Activated CD8-positive, alpha-beta memory T cell treated with anti-CD3 and anti-CD28 coated beads for 36 hours (primary cell): Measurements from ENCODE around the gene ABCG2. TPM values are rescaled to one million over a fixed set of nuclear protein-coding genes. Genes with fewer than 3 reads are reported as not detected.

ENCODE experiments used
- CTCF ChIA-PET: fragments of 350-600 bp; sonication (Branson Sonifier 250); formaldehyde crosslinking; loops from one replicate; lab custom pipeline; 2021; ENCODE audit warnings: antibody characterized with exemption; lab: Charles Lee
- POLR2A ChIA-PET: fragments of 350-600 bp; sonication (Branson Sonifier 250); formaldehyde crosslinking; loops from one replicate; lab custom pipeline; 2021; ENCODE audit warnings: antibody characterized with exemption; lab: Charles Lee
- total RNA-seq, 2 experiments: library from RNA; stranded (reverse); gene quantifications; one replicate each; pipeline ENCODE4 v1.2.3, GENCODE V29; 2021

The ABCG2 gene
- total RNA-seq, 2 experiments from 2014 or later, result 0.76 to 1.1 TPM

DNA sequence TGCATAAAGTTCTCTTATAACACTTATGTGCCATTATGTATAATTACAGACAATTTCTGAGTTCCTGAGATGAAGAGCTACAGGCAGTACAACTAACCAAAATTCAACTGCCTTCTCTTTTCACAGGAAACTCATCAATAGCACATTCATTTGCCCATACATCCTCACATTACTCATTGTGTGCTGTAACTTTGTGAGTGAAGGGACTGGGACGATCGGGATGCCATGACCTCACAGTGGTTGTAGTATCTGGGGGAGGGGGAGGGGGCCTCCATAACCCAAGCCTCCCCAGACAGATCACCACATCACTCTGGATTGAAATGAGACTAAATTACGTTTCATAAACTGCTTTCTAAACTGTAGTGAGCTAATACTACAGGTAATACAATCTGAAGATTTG is 60.7 kb downstream of the ABCG2 start:
- CTCF ChIA-PET, result no interaction called here
- POLR2A ChIA-PET, result no interaction called here

DNA sequence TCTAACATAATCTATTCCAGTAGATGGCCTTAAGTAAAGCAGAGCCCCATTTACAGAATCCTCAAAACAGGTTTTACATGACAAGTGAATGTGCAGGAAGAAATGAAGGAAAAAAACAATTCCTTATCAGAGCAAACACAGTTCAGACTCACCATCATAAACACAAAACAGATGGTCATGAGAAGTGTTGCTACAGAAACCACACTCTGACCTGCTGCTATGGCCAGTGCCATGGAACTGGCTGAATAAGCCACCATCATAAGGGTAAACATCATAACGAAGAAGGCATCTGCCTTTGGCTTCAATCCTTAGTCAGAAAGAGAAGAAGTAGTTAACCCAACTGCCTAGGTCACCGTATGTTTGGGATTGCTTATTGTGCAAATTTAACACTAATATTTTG is 61.1 kb downstream of the ABCG2 start:
- ChIA-PET CTCF (no interaction called here), POLR2A (no interaction called here)

DNA sequence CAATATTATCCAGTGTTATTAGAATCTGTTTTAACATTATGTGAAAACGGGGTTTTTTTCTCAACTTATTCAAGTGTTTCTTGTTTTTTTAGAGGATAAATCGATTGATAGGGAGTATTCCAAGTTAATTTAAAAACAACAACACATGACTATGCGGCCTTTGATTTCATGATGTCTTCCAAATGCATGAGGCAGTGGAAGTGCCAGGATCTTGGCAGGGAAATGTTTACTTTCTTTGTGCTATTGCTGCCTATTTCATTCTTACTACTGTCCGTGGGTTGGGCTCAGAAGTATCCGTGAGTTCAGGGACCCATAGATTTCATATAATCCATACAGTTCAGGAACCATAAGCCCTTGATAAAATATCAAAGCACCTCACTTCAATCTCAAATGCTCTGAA is 64.6 kb downstream of the ABCG2 start:
- ChIA-PET CTCF (no interaction called here), POLR2A (no interaction called here)

DNA sequence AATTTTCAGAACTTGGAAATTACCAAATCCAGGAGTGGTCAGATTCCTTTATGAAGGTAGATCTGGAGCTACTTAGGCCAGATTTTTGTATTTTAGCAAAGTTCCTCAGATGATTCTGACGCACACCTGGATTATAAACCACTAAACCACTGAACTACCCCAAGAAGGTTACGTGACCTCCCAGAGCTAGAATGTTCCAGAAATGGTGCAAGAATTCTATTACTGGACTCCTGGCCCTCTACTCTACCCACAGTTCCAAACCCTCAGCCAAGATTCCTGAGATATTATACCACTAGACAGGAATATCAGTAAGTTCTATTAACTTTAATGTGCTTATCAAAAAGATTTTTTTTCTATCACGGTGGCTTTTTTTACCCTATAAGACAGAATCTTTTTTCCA is 67.1 kb downstream of the ABCG2 start:
- POLR2A ChIA-PET, result no interaction called here
- CTCF ChIA-PET, result no interaction called here

DNA sequence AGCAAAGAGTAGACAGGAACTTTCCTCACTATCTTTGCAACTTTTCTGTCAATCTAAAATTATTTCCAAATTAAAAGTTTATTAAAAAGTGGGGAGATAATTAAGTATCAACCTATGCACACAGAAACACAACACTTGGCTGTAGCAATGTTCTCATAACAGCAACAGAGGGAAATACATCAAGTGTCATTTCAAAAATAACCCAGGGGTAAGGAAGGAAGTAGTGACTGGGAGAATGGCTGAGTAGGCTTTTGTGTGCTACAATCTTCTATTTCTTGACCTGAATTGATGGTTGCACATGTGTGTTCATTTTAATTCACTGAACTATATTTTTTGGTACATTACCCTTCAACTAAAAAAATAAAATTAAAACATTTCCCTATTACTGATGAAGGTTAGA is 67.5 kb downstream of the ABCG2 start:
- POLR2A ChIA-PET, result no interaction called here
- CTCF ChIA-PET, result no interaction called here

DNA sequence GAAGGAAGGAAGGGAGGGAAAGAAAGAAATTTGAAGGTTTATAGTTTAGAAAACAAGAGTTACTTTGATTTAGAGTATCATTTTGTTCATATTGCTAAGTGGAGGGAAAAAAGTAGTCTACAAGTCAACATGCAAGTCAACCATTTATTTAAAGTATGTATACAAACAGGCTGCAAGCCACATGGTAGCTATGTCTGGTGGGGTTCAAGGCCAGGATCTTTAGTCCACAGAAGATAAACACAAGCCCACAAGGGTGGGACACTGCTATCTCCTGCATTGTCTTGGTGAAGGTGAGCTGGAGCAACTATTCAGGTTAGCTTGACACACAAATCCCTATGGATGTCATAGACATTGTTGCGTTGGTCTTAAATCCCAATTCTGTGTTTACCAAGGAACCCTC is 71.4 kb downstream of the ABCG2 start:
- ChIA-PET POLR2A (no interaction called here), CTCF (no interaction called here)

DNA sequence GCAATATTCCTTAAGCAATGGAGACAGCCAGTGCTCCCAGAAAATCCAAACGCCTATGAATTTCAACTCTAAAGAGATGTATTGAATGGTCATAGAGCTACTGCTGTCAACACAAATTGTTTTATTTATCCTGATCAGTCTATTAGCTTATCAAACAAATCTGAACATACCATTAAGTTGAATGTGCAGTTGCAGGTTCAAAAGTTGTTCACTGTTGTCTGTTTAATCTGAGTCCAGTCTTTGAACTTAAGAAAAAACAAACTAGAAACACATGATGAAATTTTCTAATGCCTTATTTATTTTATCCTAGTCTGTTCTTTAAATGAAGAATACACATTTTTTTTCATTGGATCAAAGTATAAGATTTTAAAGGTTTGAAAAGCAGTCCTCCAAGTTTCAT is 77.8 kb downstream of the ABCG2 start:
- ChIA-PET POLR2A (no interaction called here), CTCF (no interaction called here)

DNA sequence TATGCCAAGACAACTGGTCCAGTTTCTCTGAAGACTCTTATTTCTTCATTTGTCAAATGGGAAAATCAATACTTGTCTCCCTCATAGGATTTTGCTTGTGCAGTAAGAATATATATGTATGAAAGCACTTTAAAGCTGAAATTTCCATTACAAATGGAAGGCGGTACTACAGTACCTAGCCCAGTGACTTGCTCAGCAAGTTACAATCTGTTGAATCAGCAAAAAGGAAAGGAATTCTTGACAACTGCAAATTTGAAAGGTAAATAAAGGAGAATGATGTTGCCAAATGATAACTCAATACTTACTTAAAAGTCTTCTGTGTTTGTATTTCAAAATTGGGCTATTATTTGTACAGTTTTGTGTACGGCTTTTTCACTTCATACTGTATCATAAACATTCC is 79.9 kb downstream of the ABCG2 start:
- POLR2A ChIA-PET, result no interaction called here

DNA sequence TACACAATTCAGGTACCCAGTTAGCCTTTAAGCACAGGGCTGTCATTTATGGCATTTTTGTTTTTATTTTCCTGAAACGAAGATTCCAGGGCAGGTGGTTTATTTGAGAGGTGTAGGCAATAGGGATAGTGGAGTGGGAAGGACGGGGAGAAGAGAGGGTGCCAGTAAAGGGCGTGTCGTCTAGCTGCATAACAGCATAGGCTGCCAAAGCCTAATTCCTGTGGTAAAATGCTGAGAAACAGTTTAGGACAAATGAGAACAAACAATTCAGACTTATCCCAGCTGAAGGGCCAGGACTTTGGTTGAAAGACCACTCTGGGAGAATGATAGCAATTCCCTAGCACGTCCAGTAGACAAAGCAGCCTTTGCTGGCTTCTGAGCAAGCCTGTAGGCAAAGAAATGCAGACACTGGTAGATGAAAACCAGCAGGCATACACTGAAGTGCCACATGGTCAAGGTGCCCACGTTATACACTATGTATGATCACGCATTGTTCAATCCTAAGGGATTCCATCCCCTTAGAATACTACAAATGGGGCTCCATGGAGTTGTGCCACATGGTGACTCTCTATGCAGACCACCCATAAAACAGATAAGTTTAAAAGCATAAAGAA is 80.4 kb downstream of the ABCG2 start:
- ChIA-PET POLR2A (no interaction called here), CTCF (no interaction called here)

More for the DNA sequence above, 79.9 kb downstream of the ABCG2 start:
- CTCF ChIA-PET, result no interaction called here

DNA sequence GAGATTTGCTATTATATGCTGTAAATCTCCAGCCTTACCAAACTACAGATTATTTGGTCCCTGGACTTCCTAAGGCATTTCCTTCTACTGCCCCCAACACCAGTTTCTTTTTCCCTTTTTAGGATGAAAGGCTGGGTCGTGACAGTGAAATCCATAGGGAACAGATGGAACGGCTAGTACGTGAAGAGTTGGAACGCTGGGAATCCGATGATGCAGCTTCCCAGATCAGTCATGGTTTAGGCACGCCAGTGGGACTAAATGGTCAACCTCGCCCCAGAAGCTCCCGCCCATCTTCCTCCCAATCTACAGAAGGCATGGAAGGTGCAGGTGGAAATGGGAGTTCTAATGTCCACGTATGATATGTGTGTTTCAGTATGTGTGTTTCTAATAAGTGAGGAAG is 83.1 kb downstream of the ABCG2 start:
- POLR2A ChIA-PET, result interaction anchor here (0.6 kb wide), 1 partner anchor 36 kb away, joined by 4 read pairs; no protein-coding TSS in a partner anchor

DNA sequence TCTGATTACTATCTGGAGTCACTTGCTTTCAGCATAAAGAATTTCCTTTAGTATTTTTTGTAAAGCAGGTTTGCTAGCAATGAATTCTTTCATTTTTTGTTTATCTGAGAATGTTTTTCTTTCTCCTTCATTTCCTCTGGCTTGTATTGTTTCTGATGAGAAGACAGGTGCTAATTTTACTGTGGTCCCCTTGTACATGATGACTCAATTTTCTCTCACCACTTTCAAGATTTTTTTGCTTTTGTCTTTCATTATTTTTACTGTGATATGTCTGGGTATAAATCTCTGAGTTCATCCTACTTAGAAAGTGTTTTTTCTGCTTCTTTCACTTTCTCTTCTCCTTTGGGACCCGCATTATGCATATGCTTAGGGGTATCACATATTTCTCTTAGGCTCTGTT is 88.4 kb downstream of the ABCG2 start:
- CTCF ChIA-PET, result no interaction called here
- POLR2A ChIA-PET, result no interaction called here

More for the DNA sequence above, 83.1 kb downstream of the ABCG2 start:
- CTCF ChIA-PET, result no interaction called here

DNA sequence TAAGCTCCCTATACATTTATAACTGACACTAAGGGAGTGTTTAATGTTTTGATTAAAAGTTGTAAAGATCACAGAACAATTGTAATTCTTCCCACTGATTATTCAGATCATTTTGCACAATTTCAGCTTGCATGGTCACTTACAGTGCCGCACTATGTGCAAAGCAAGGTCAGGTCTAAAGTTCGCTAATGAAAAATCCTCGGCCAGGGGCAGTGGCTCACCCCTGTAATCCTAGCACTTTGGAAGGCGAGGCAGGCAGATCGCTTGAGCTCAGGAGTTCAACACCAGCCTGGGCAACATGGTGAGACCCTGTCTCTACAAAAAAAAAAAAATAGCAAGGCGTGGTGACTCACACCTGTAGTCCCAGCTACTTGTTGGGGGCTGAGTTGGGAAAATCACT is 94.0 kb downstream of the ABCG2 start:
- ChIA-PET POLR2A (no interaction called here), CTCF (no interaction called here)

DNA sequence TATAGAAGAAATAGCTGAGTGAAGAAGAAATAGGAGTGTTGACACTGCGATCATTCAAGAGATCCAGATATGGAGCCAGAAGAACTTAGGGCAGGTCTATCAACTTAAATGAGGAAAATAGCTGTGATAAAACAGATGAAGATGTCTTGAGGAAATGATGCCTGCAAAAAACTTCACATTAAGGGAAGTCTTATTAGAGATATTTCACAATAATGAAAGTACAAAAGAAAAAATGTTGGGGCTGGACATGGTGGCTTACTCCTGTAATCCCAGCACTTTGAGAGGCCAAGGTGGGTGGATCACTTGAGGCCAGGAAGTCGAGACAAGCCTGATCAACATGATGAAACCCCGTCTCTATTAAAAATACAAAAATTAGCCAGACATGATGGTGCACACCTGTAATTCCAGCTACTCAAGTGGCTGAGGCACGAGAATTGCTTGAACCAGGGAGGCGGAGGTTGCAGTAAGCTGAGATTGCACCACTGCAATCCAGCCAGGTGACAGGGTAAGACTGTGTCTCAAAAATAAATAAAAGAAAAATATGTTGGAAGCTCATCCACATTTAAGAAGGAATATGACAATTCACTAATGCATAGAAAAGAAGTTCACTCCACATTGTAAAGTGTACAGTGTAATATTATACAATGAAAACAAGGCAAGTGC is 94.7 kb downstream of the ABCG2 start:
- ChIA-PET CTCF (interaction anchor here (1.4 kb wide), 1 partner anchor 148 kb away, joined by 4 read pairs; no protein-coding TSS in a partner anchor), POLR2A (no interaction called here)

DNA sequence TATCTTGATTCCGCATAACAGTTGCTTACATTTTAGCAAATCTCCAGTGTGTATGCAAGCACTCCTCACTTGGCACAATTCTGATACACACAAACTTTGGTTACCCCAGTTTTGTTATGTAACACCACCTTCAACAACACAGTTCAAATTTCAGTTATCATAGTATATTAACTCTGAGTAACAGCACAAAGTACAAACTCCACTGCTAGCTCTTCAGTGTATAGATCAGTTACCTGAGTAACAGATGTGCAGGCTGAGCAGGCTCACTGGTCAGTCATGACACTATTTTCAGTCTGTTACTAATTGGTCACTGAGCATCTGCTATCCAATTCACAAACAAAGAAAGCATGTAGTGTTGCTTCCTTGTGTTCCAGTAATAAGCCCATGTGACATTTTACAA is 95.6 kb downstream of the ABCG2 start:
- POLR2A ChIA-PET, result no interaction called here

DNA sequence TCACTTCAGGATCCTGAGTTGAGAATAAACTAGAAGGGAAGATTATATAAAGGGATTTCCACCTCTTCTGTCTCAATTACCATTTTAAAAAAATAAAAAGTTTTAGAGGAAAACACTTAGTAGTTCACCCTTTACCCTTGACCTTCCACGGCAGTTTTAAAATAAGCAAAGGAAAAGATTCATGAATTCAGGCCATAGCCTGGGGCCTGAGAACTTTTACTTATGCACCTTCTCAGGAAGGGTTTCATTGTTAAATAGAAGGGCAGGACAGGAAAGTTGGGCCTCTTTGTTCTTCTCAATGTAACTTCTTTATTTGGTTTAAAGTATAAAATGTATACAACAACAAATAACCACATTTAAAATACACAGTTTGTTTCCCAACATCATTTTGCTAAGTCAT is 96.1 kb downstream of the ABCG2 start:
- POLR2A ChIA-PET, result no interaction called here
- CTCF ChIA-PET, result no interaction called here

More for the DNA sequence above, 95.6 kb downstream of the ABCG2 start:
- CTCF ChIA-PET, result interaction anchor here (1.4 kb wide), 1 partner anchor 149 kb away, joined by 4 read pairs; no protein-coding TSS in a partner anchor

DNA sequence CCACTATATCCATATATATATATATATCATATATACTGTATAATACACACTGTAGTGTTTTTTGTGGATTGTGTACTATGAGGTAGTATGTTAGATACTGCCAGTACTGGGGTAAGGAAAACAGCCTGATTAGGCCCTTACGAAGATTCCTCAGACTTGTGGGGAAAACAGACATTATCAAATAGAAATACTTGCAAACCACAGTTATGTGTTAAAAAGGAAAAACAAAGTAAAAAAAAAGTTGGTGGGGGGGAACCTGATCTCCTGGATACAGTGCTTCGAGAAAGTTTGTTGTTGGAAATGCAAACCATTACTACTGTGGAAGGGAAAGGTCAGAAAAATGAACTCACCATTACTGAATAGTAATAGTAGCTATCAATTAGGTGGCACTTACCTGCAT is 98.0 kb downstream of the ABCG2 start:
- ChIA-PET CTCF (no interaction called here), POLR2A (no interaction called here)

DNA sequence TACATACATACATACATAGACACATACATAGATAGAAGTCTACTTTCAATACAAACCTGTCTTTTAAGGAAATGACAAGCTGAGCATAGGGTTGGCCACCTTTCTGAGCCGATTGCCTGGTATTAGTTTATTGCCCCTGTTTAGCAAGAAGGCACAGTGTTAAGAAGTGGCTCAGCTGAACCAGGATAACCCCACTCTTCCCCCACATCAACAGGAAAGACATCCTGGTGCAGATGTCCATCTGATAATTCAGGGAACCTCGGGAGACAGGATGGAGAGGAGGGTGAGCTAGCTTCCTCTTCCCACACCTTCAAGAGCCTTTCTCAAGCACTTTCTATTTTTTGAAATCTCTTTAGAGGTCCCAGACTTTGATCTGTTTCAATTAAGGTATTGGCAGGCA is 98.7 kb downstream of the ABCG2 start:
- ChIA-PET CTCF (interaction anchor here (0.6 kb wide), 1 partner anchor 119 kb away, joined by 5 read pairs; no protein-coding TSS in a partner anchor), POLR2A (no interaction called here)

DNA sequence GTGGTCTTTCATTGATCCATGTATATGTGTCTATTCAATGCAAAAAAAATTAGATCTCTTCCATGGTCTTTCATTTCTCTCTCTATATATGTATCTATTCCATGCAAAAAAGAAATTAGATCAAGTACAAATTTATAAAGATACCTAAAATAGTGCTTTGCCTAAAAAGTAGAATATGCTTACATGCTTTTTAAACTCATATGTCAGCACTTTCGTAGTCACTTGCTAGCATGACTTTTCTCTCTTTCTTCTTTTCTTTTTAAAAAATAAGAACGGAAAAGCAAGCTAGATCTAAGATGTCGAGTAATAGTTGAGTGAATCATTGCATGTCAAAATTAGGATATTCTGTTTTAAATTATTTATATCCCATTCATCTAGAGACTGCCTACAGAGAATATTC is 100.1 kb downstream of the ABCG2 start:
- ChIA-PET CTCF (no interaction called here), POLR2A (no interaction called here)

DNA sequence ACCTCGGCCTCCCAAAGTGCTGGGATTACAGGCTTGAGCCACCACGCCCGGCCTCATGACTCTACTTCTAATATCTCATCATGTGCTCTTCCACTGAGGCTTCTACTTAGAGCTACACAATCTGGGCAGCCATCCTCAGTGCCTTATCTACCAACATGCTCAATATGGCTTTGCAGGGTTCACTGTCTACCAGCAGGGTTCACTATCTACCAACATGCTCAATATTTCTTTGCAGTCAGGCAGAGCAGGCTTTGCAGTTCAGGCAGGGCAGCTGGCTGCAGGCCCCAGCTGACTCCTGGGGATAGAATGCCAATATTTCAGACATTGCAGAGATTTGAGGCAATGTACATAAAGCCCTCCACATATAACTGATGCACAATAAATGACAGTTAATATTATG is 103.5 kb downstream of the ABCG2 start:
- ChIA-PET POLR2A (no interaction called here), CTCF (interaction anchor here (1.5 kb wide), 1 partner anchor 157 kb away, joined by 5 read pairs; no protein-coding TSS in a partner anchor)

DNA sequence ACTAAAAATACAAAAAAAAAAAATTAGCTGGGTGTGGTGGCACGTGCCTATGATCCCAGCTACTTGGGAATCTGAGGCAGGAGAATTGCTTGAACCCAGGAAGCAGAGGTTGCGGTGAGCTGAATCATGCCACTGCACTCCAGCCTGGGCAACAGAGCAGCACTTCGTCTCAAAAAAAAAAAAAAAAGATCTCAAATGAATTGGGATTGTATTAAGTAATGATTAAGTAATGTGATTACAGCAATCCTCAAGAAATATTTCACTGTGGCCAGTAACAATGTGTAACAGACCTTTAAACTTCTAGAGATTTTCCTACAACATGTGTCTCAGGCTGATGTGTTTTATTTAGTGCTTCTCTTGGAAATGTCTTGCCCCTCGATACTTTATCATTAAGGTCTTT is 104.2 kb downstream of the ABCG2 start:
- POLR2A ChIA-PET, result no interaction called here
- CTCF ChIA-PET, result interaction anchor here (1.5 kb wide), 1 partner anchor 158 kb away, joined by 5 read pairs; no protein-coding TSS in a partner anchor

DNA sequence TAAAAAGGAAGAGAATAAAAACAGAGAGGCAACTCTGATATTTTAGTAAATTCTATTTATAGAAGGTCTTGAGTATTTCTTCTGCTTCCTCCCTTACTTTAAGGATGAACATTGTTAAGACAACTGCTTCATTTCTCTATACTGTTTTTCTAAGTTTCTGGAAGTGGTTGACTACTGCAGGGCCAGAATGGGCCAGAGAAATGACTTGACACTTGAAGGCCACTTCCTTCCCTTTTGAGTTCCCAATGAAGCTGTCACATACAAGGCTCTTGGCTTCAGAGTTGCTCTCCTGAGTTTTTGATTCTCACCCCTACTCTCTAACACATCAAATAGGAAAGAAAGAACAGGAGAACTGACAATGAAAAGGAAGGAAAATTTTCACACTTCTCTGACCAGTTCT is 113.4 kb downstream of the ABCG2 start:
- CTCF ChIA-PET, result no interaction called here
- POLR2A ChIA-PET, result no interaction called here
